Measurements from ENCODE around the gene GSK3B. TPM values are rescaled to one million over a fixed set of nuclear protein-coding genes. Genes with fewer than 3 reads are reported as not detected.

The GSK3B gene
- total RNA-seq, 1 experiment from 2014 or later, result 56.5 TPM

DNA sequence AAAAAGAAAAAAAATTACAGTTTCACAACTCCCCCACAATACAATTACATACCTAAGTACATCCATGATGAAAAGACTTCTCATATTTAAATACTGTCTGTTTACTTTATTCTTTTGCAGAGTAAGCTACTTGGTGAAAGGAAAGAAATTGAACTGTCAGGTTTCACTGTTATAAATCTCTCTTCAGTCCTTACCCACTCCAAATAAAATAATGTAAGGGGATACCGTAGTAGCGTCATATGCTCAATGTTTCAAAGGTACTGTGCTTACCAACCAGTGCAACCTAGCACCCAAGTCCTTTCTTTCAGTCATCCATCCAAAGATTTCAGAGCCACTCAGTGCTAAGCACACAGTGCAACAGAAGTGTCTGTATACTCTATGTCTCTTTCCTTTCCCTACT, 13.4 kb downstream of the GSK3B start:
- Histone ChIP-seq H3K23me2 (ENCODE audit: insufficient read length, low read depth, low read length, poor library complexity, severe bottlenecking) (no peaks in the 10 kb centered on the region), H3K18ac (ENCODE audit: insufficient read length, low read depth, low read length) (no peak overlapping the region), H3K56ac (ENCODE audit: insufficient read length, low read depth, low read length) (no peak overlapping the region), H3K9me3 (ENCODE audit: control insufficient read depth, low read depth, low read length) (no peaks in the 10 kb centered on the region), H3K4me2 (ENCODE audit: insufficient read depth, insufficient read length, low read length) (no peak overlapping the region), H4K8ac (replicated peaks; ENCODE audit: insufficient read length, low read depth, low read length) (no peak overlapping the region), H4K91ac (ENCODE audit: insufficient read length, low read depth, low read length) (no peak overlapping the region), H3K4me1 (ENCODE audit: insufficient read depth, low read length) (no peaks in the 10 kb centered on the region), H3T11ph (ENCODE audit: low read length) (no peak overlapping the region), H2BK5ac (ENCODE audit: insufficient read length, low read length) (no peak overlapping the region), H3K79me1 (ENCODE audit: insufficient read depth, low read depth, low read length, poor library complexity, severe bottlenecking) (peaks cover 5% of the 10 kb centered on the region), H3K79me2 (ENCODE audit: insufficient read depth, low read length) (peaks cover 41% of the 10 kb centered on the region; the same call in 1 of the 2 replicates), H3K4ac (ENCODE audit: low read depth, low read length) (no peak overlapping the region), H4K5ac (ENCODE audit: insufficient read length, low read depth, low read length) (no peak overlapping the region), H4K20me1 (ENCODE audit: control insufficient read depth, insufficient read depth, insufficient read length) (no peaks in the 10 kb centered on the region), H2BK120ac (ENCODE audit: low read depth, low read length, poor library complexity, severe bottlenecking) (no peak overlapping the region), H2BK12ac (ENCODE audit: insufficient read length, low read depth, low read length) (no peak overlapping the region), H3K27ac (ENCODE audit: insufficient read length, low read depth, low read length) (no peak overlapping the region), H2AK5ac (ENCODE audit: insufficient read length, low read length) (no peak overlapping the region), H2BK20ac (ENCODE audit: low read depth, low read length, poor library complexity, severe bottlenecking) (no peak overlapping the region), H3K14ac (ENCODE audit: insufficient read depth, low read length) (no peak overlapping the region), H2BK15ac (ENCODE audit: low read depth, low read length) (no peak overlapping the region), H2AFZ (ENCODE audit: low read length) (no peak overlapping the region), H3K23ac (ENCODE audit: insufficient read length, low read depth, low read length) (no peak overlapping the region), H3K27me3 (ENCODE audit: insufficient read depth, low read length) (no peaks in the 10 kb centered on the region), H3K9ac (ENCODE audit: extremely low read depth, insufficient read length, low read length) (no peak overlapping the region)
- WGBS (ENCODE audit: extremely low coverage, insufficient read length, low lambda C conversion rate), result no CpG with 5 or more reads among the region's 2 CpGs
- no peak for DNase-seq
- Mint-ChIP-seq H3K36me3 (ENCODE audit: insufficient read depth in 1 of 3, low read depth in 3 of 3) (peaks cover 10 to 17% (median 13%) of the 10 kb centered on the region in 3 experiments; a peak in 6 of 7 replicates), H3K4me1 (peaks cover 6 to 13% of the 10 kb centered on the region in 2 experiments; a peak in 3 of 4 replicates), H3K4me3 (no peak overlapping the region), H3K9me3 (no peaks in the 10 kb centered on the region; a peak in 1 of 5 replicates), H3K27me3 (ENCODE audit: low read depth) (no peaks in the 10 kb centered on the region), H3K27ac (no peak overlapping the region; a peak in 1 of 7 replicates)
- TF ChIP-seq, protein P1, sequence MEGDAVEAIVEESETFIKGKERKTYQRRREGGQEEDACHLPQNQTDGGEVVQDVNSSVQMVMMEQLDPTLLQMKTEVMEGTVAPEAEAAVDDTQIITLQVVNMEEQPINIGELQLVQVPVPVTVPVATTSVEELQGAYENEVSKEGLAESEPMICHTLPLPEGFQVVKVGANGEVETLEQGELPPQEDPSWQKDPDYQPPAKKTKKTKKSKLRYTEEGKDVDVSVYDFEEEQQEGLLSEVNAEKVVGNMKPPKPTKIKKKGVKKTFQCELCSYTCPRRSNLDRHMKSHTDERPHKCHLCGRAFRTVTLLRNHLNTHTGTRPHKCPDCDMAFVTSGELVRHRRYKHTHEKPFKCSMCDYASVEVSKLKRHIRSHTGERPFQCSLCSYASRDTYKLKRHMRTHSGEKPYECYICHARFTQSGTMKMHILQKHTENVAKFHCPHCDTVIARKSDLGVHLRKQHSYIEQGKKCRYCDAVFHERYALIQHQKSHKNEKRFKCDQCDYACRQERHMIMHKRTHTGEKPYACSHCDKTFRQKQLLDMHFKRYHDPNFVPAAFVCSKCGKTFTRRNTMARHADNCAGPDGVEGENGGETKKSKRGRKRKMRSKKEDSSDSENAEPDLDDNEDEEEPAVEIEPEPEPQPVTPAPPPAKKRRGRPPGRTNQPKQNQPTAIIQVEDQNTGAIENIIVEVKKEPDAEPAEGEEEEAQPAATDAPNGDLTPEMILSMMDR (conservative IDR thresholded peaks at IDR 0.05), result no peak
